HepG2 (cell line): ENCODE data around the gene HIGD1C. TPM values are rescaled to one million over a fixed set of nuclear protein-coding genes. Genes with fewer than 3 reads are reported as not detected.

ENCODE experiments used
- EED ChIP-seq: sonication (generic); formaldehyde crosslinking; IDR thresholded peaks from 2 replicates; pipeline ENCODE4 v1.5.0; 2020; ENCODE audit warnings: mild to moderate bottlenecking, missing genetic modification reagents
- HES4 ChIP-seq: sonication (generic); formaldehyde crosslinking; IDR thresholded peaks from 2 replicates; pipeline ENCODE4 v1.9.0; 2021; ENCODE audit warnings: mild to moderate bottlenecking, missing genetic modification reagents, borderline replicate concordance
- NR2C2 ChIP-seq: sonication (generic); formaldehyde crosslinking; IDR thresholded peaks from 2 replicates; pipeline ENCODE4 v1.4.0; 2020; ENCODE audit warnings: missing genetic modification reagents, mild to moderate bottlenecking, moderate library complexity, borderline replicate concordance
- PHF20 ChIP-seq: sonication (generic); formaldehyde crosslinking; IDR thresholded peaks from 2 replicates; pipeline ENCODE4 v1.5.0; 2020; ENCODE audit warnings: mild to moderate bottlenecking, missing genetic modification reagents
- XRCC5 ChIP-seq: fragments of 200-400 bp; formaldehyde crosslinking; optimal IDR thresholded peaks from 2 replicates; pipeline ENCODE3; 2017; ENCODE audit warnings: mild to moderate bottlenecking, low read length
- ZBTB3 ChIP-seq: sonication (generic); formaldehyde crosslinking; IDR thresholded peaks from 2 replicates; pipeline ENCODE4 v1.4.0; 2020; ENCODE audit warnings: low read depth, mild to moderate bottlenecking, moderate library complexity, missing genetic modification reagents, borderline replicate concordance
- ZFP36L2 ChIP-seq: sonication (generic); formaldehyde crosslinking; IDR thresholded peaks from 2 replicates; pipeline ENCODE4 v1.4.0; 2020; ENCODE audit warnings: missing genetic modification reagents
- ZIK1 ChIP-seq: sonication (generic); formaldehyde crosslinking; IDR thresholded peaks from 2 replicates; pipeline ENCODE4 v1.5.0; 2020; ENCODE audit warnings: mild to moderate bottlenecking, low read depth, missing genetic modification reagents, borderline replicate concordance
- ZMYM2 ChIP-seq: sonication (generic); formaldehyde crosslinking; IDR thresholded peaks from 2 replicates; pipeline ENCODE4 v1.8.0; 2022; ENCODE audit warnings: mild to moderate bottlenecking, missing genetic modification reagents
- ZNF431 ChIP-seq: sonication (generic); formaldehyde crosslinking; IDR thresholded peaks from 2 replicates; pipeline ENCODE4 v1.9.0; 2022; ENCODE audit warnings: missing genetic modification reagents, low read depth, mild to moderate bottlenecking, borderline replicate concordance
- polyA plus RNA-seq, 8 experiments: library from polyadenylated mRNA; depleted of rRNA in 3 of 8; stranded (reverse) in 7 of 8; unstranded in 1 of 8; fragments of >200 nt; fragmentation: Illumina TruSeq in 4 of 8; extraction: Trizol in 4 of 8; gene quantifications; 2 replicates each; pipeline versions ENCODE4 v1.2.1 to v1.2.3, GENCODE V29; 2011 to 2016; ENCODE audit warnings: low read depth in 4 of 8, missing spikeins in 1 of 8, mixed read lengths in 1 of 8; ENCODE audit not compliant: insufficient read depth in 1 of 8
- total RNA-seq, 5 experiments: library from RNA; depleted of rRNA; stranded (reverse); fragments of >200 nt; fragmentation: Illumina TruSeq; extraction: Trizol; gene quantifications; 2 replicates each; pipeline ENCODE4 v1.2.3, GENCODE V29; 2016; ENCODE audit warnings: low read depth in 1 of 5
- TF ChIP-seq, protein P1 (sequence below): IDR thresholded peaks from 2 replicates; pipeline ENCODE4 v1.6.1; 2016; ENCODE audit warnings: missing compliant biosample characterization, missing genetic modification reagents, borderline replicate concordance
- TF ChIP-seq, protein P2 (sequence below): fragments of 450-650 bp; IDR thresholded peaks from 2 replicates; pipeline ENCODE4 v1.6.1; 2017

HIGD1C gene
- total and polyA plus RNA-seq, 2 of the 13 experiments (the other 11 are each of a cell fraction or from before 2014, with no cell fraction given): not detected

DNA sequence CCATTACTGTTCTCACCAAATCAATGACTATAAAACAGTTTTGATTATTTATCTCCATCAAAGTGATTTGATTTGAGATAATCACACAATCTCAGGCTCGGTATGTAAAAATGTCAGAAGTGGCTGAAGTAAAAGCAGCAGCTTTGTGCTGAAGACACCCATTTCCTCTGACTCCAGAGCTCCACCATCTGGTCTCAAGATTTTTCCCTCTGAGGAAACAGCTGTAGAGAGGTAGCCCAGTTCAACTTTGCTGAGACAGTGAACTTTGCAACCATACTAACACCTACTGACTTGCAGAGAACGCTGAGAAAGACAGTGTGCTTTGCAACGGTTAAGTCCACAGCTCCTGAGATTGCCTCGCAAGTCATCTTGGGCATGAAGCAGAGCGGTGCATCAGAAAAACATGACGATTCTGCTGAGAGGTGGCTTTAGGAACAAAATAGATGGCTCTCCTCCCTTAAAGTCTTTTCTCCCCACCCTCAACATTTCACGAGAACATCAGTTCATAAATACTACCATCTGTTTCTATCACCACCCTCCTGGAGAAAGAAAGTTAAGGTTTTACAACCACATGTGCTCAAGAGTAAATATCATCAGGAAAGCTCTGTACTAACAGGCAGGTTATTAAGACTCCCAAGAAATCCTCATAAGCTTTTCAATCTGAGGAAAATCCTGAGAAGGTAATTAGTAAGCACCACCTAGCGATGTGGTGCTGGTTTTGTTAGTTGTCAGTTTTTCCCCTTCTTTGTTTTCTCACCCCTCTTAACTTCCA is 34.8 kb downstream of the HIGD1C start (continued):
- TF ChIP-seq, protein P1, sequence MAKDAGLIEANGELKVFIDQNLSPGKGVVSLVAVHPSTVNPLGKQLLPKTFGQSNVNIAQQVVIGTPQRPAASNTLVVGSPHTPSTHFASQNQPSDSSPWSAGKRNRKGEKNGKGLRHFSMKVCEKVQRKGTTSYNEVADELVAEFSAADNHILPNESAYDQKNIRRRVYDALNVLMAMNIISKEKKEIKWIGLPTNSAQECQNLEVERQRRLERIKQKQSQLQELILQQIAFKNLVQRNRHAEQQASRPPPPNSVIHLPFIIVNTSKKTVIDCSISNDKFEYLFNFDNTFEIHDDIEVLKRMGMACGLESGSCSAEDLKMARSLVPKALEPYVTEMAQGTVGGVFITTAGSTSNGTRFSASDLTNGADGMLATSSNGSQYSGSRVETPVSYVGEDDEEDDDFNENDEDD: no peak
- TF ChIP-seq HES4 (CRISPR knock-in tag) (no peak), PHF20 (no peak), ZBTB3 (CRISPR knock-in tag) (no peak), ZFP36L2 (CRISPR knock-in tag) (no peak), EED (CRISPR knock-in tag) (no peak), ZIK1 (CRISPR knock-in tag) (no peak), XRCC5 (peak; percentile 44), ZMYM2 (CRISPR knock-in tag) (no peak), ZNF431 (CRISPR knock-in tag) (no peak), NR2C2 (CRISPR knock-in tag) (no peak)
- TF ChIP-seq, protein P2, sequence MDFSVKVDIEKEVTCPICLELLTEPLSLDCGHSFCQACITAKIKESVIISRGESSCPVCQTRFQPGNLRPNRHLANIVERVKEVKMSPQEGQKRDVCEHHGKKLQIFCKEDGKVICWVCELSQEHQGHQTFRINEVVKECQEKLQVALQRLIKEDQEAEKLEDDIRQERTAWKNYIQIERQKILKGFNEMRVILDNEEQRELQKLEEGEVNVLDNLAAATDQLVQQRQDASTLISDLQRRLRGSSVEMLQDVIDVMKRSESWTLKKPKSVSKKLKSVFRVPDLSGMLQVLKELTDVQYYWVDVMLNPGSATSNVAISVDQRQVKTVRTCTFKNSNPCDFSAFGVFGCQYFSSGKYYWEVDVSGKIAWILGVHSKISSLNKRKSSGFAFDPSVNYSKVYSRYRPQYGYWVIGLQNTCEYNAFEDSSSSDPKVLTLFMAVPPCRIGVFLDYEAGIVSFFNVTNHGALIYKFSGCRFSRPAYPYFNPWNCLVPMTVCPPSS: no peak
